Fibroblast of pulmonary artery (primary cell): ENCODE data around the gene SYNGR1.
"Not testable (repeated sequence)": the region's sequence is repeated elsewhere in the genome, so short reads cannot be mapped to it uniquely, and the experiment has no call there.

Experiments used
- DNase-seq: peaks from one replicate; pipeline ENCODE4 v3.0.0-alpha.2; 2010; ENCODE audit warnings: low read depth
- H3K4me3 ChIP-seq: replicated peaks from 2 replicates; pipeline ENCODE4 v1.5.1; 2011; ENCODE audit warnings: low read depth, mild to moderate bottlenecking, control low read depth, low read length, moderate library complexity
- TF ChIP-seq, protein P1 (sequence below): IDR thresholded peaks from 2 replicates; pipeline ENCODE4 v1.5.1; 2011; ENCODE audit warnings: mild to moderate bottlenecking, control low read depth, low read length, inconsistent platforms; ENCODE audit errors: missing control alignments

SYNGR1 gene

DNA sequence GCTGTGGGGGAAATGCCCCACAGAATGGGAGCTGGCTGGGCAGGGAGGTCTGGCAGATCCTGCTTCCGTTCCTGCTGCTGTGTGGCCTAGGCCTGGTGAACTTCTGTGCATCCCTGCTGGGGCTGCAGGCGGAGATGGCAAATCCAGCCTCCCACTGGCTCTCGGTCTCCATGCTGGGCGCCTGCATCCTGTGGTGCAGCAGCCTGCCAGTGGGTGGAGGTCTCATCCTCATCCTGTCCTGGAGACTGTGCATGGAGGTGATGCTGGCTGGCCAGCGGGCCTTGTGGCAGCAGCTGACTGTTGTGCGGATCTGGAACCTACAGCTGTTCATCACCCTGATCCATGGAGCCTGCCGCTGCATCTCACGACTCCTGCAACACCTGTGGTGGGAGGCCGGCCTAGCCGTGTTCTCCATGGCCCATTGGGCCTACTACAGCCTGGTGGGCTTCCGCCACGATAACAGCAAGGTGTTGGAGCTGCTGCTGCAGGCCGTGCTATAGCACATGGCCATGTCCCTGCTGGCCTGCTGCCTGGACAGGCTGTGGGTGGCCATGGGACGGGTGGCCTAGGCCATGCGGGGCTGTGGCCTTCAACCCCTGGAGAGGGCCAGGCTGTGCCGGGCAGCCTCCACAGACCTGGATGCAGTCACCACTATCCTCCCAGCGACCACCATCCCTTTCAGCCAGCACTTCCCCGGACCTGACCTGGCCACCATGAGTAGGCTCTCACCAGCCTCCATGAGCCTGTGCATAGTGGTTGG, 21.6 kb upstream of the SYNGR1 start:
- no peak overlapping the region for H3K4me3 ChIP-seq
- no peak for DNase-seq
- TF ChIP-seq, protein P1, sequence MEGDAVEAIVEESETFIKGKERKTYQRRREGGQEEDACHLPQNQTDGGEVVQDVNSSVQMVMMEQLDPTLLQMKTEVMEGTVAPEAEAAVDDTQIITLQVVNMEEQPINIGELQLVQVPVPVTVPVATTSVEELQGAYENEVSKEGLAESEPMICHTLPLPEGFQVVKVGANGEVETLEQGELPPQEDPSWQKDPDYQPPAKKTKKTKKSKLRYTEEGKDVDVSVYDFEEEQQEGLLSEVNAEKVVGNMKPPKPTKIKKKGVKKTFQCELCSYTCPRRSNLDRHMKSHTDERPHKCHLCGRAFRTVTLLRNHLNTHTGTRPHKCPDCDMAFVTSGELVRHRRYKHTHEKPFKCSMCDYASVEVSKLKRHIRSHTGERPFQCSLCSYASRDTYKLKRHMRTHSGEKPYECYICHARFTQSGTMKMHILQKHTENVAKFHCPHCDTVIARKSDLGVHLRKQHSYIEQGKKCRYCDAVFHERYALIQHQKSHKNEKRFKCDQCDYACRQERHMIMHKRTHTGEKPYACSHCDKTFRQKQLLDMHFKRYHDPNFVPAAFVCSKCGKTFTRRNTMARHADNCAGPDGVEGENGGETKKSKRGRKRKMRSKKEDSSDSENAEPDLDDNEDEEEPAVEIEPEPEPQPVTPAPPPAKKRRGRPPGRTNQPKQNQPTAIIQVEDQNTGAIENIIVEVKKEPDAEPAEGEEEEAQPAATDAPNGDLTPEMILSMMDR: no peak

GRCh38 chr22:39330553-39330952, 19.2 kb upstream of the SYNGR1 start:
- not testable (repeated sequence) for DNase-seq, H3K4me3 ChIP-seq

GRCh38 chr22:39332441-39333064, 17.2 kb upstream of the SYNGR1 start:
- TF ChIP-seq, protein P1: no peak
- no peak overlapping the region for H3K4me3 ChIP-seq
- DNase-seq: no peak

GRCh38 chr22:39336411-39336810, 13.4 kb upstream of the SYNGR1 start:
- DNase-seq: no peak
- H3K4me3 ChIP-seq: no peak overlapping the region
- TF ChIP-seq, protein P1: no peak

DNA sequence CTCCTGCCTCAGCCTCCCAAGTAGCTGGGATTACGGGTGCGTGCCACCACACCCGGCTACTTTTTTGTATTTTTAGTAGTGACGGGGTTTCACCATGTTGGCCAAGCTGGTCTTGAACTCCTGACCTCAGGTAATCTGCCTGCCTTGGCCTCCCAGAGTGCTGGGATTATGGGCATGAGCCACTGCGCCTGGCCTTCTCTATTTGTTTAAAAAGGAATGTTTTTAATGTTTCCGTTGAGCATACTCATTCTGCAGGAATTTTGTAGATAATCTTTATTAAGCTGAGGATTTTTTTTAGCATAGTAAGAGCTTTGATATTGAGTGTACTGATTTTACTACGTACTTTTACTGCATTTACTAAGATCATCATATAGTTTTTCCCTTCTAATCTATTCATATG, 10.0 kb upstream of the SYNGR1 start:
- peak; percentile 49 for DNase-seq
- H3K4me3 ChIP-seq: not testable (repeated sequence)

DNA sequence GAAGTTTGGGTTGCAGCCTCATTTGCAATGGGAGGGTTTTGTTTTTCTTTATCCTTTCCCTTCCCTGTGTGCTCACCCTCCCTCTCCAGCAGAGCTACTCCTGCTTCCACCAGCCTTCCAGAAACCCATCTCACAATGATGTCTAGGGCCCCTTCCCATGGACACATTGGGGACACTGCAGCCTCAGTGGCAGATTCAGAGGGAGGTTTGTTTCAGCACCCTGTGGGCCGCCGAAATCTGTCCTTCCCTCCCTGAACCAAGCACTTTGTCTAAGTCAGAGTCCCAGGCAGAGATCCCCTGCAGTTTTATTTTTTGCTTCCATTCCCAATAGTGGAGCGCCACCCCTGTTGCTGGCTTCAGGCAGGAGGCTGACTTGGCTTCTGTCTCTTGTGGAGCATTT, 8.6 kb upstream of the SYNGR1 start:
- TF ChIP-seq, protein P1: no peak
- no peak overlapping the region for H3K4me3 ChIP-seq
- DNase-seq: no peak

GRCh38 chr22:39343259-39344045, 6.3 kb upstream of the SYNGR1 start:
- no peak overlapping the region for H3K4me3 ChIP-seq
- TF ChIP-seq, protein P1: peak; percentile 97
- DNase-seq: peak; percentile 70
